Measurements from ENCODE around the gene TAF6L.
A peak's percentile ranks its signal among the peaks of the same experiment; 100 is the strongest.
"Not testable (repeated sequence)": the region's sequence is repeated elsewhere in the genome, so short reads cannot be mapped to it uniquely, and the experiment has no call there.

Gene TAF6L

DNA sequence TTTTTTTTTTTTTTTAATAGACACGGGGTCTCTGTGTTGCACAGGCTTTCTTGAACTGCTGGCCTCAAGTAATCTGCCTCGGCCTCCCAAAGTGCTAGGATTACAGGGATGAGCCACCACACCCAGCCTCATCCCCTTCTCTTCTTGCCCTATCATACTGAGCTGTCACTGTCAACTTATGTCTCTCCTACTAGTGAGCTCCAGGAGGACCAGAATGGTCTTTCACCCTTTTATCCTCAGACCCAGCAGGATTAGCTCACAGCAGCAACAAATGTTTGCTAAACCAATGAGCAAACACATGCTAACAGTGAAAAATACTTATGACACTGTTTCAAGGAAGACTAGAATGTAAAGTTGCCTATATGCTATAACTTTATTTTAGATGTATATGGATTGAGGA is 40.5 kb downstream of the TAF6L start:
- TF ChIP-seq, protein P1, sequence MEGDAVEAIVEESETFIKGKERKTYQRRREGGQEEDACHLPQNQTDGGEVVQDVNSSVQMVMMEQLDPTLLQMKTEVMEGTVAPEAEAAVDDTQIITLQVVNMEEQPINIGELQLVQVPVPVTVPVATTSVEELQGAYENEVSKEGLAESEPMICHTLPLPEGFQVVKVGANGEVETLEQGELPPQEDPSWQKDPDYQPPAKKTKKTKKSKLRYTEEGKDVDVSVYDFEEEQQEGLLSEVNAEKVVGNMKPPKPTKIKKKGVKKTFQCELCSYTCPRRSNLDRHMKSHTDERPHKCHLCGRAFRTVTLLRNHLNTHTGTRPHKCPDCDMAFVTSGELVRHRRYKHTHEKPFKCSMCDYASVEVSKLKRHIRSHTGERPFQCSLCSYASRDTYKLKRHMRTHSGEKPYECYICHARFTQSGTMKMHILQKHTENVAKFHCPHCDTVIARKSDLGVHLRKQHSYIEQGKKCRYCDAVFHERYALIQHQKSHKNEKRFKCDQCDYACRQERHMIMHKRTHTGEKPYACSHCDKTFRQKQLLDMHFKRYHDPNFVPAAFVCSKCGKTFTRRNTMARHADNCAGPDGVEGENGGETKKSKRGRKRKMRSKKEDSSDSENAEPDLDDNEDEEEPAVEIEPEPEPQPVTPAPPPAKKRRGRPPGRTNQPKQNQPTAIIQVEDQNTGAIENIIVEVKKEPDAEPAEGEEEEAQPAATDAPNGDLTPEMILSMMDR (IDR thresholded peaks at IDR 0.05; ENCODE audit: low read depth, low read length), result no peak

DNA sequence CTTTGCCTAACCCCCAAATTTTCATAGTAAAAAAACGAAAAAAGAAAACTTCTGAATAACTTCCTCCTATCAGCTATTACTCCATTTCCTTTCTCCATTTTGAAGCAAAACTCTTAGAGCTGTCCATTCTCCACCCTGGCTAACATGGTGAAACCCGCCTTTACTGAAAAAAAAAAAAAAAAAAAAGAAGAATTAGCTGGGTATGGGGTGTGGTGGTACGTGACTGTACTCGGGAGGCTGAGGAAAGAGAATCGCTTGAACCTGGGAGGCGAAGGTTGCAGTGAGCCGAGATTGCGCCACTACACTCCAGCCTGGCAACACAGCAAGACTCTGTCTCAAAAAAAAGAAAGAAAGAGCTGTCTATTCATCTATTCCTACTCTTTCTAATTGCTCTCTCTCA is 45.4 kb downstream of the TAF6L start:
- no peak for DNase-seq (ENCODE audit: extremely low read depth, low read depth)
- TF ChIP-seq, protein P1 (IDR thresholded peaks at IDR 0.05; ENCODE audit: low read depth, low read length), result no peak

More for the DNA sequence above, 40.5 kb downstream of the TAF6L start:
- no peak for DNase-seq (ENCODE audit: extremely low read depth, low read depth)

DNA sequence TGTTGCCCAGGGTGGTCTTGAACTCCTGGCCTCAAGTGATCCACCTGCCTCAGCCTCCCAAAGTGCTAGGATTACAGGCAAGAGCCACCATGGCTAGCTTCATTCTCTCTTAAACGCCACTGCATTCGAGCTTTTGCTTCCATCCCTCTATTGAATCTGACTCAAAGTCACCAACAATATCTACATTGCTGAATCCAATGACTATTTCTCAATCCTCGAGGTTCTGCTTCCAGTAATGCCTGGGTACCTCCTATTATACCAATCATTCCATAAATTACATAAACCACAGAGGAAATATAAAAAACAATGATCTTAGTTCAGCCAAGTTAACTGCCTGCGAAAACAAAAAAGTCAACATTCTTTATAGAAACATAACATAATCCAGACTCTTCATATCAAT is 45.9 kb downstream of the TAF6L start:
- DNase-seq (ENCODE audit: extremely low read depth, low read depth), result no peak
- TF ChIP-seq, protein P1 (IDR thresholded peaks at IDR 0.05; ENCODE audit: low read depth, low read length), result no peak

DNA sequence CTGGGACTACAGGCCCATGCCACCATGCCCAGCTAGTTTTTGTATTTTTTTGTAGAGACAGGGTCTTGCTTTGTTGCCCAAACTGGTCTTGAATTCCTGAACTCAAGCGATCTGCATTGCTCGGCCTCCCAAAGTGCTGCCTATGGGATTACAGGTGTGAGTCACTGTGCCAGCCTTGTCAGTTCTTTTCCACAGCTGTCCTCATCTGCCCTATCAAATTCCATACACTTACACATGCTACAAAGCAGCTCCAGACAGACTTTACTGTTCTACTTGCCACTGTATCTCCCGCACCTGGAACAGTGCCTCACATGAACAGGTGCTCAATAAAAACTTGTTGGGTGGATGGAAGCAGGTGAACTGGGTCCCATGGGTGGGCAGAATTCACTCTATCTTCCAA is 52.5 kb downstream of the TAF6L start:
- TF ChIP-seq, protein P1 (IDR thresholded peaks at IDR 0.05; ENCODE audit: low read depth, low read length), result no peak
- DNase-seq (ENCODE audit: extremely low read depth, low read depth), result no peak

DNA sequence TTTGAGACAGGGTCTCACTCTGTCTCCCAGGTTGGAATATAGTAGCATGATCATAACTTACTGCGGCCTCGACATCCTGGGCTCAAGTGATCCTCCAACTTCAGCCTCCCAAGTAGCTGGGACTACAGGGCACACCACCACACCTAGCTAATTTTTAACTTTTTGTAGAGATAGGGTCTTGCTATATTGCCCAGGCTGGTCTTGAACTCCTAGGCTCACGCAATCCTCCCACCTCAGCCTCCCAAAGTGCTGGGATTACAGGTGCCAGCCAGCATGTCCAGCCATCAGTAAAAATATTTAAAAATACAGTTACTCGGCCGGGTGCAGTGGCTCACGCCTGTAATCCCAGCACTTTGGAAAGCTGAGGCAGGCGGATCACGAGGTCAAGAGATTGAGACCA is 56.9 kb downstream of the TAF6L start:
- not testable (repeated sequence) for DNase-seq (ENCODE audit: extremely low read depth, low read depth)

DNA sequence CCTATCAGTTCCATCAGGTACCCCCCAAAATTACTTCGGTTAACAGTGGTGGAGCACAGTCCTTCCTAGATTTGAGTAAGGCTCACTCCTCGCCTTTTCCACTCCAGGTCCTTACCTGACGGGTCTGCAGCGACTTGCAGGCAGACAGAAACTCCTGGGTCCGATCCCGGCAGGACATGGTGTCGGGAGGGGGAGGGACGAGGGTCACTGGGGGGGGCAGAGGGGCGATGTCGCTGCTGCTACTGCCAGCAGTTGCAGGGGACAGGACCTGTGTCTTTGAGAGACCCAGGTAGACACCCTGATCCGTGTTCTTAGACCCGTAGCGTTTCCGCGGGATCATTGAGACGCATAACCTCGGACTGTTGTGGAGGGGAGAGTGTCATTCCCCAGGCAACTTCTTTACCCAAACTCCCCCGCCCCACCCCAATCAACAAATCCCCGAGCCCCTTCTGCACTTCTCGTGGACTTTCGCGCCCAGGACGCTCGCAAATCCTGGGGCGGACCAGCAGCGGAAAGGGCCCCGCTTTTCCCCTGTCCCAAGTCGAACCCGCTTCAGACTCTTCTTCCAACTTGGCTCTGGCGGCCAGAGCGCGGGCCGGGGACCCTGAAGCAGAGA is 59.8 kb downstream of the TAF6L start:
- no peak for DNase-seq (ENCODE audit: extremely low read depth, low read depth)
- TF ChIP-seq, protein P1 (IDR thresholded peaks at IDR 0.05; ENCODE audit: low read depth, low read length), result no peak

DNA sequence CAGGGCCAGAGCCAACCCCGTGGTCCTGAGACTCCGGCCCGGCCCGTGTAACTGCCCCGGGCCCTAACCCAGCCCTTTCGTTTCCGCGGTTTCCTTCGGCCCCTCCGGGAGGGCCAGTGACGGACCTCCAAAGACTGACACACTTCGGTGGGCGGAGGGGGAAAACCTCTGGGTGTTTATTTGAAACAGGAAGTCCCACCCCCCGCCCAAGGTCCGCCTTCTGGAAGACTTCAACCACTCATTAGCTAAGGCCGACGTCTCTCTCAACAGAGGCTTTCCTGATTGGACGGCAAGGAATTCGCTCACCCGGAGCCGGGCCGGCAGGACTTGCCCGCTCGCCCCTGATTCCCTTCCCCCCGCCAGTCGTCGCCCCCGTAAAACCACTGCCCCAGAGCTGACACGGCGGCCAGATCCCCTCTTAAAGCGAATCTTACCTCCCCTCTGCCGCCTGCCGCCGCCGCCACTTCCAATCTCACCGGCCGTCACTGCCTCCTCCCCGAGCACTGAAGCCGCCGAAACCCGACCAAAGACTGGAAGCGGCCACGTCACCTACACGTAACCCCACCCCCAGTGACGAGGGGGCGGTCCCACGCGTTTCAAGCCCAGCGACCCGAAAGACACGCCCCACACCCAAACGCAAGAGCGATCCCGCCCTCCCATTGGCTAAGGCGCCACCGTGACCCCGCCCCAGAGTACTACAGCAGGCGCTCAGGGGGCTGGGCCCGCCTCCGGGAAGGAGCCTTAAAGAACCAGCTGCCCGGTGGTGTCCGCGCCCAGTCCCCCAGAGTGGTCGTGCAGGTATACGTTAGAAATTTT is 60.5 kb downstream of the TAF6L start, which contains the start of gene STX5:
TSS of gene STX5 (minus strand) at position 532 of the 816 bp plus-strand sequence. CDS start 808 bp downstream, outside the sequence.
- DNase-seq (ENCODE audit: extremely low read depth, low read depth), result peak; percentile 96
- TF ChIP-seq, protein P1 (IDR thresholded peaks at IDR 0.05; ENCODE audit: low read depth, low read length), result no peak
